NCI-H526 treated with DMSO at 0.1 percent for 48 hours (cell line): ENCODE results near the gene LRBA.
"Not testable (repeated sequence)": the region's sequence is repeated elsewhere in the genome, so short reads cannot be mapped to it uniquely, and the experiment has no call there.

Experiments
- DNase-seq: peaks from one replicate; lab custom pipeline; 2025; lab: John Stamatoyannopoulos, UW

Gene LRBA

DNA sequence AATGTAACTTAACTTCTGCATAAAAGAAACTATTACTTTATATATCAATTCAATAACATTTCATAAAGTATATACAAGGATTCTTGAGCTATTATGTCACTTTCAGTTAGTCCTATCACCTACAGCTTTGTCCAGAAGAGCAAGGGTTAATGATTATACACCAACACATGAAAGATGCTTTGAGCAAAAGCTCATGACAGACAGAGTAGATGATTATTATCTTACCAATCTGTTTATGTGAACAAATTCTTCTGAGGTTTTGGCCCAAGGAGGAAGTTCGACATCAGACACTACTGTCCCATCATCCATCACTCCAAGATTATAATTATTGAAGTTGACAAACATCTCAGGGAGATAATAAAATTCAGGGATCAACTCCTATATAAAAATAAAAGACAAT, 599.9 kb downstream of the LRBA start:
- DNase-seq, result no peak

- no peak for DNase-seq
Measured at GRCh38 chr4:150411520-150411919, 603.6 kb downstream of the LRBA start.

GRCh38 chr4:150402871-150403272, 612.2 kb downstream of the LRBA start:
- no peak for DNase-seq

DNA sequence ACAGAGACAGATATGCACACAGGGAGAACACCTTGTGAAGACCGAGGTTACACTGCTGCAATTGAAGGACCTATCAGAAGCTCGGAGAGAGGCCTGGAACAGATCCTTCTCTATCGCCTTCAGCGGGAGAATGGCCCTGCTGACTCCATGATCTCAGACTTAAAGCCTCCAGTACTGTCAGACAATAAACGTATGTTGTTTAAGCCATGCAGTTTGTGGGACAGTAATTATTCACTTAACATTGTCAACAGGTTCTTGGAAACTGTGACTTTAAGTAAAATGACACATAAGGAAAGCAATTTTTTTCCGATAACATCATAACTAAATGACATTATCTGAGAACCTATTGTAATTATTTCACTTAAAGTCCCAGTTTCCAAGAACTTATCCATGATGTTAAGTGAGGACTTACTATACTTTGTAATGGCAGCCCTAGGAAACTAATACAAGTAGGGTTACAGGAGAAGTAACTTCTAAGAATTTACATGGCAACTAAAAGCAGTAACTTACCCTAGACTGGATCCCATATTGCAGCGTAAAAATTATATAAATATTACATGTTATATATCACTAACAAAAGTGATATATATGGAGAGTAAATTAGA, 613.9 kb downstream of the LRBA start:
- DNase-seq, result no peak

DNA sequence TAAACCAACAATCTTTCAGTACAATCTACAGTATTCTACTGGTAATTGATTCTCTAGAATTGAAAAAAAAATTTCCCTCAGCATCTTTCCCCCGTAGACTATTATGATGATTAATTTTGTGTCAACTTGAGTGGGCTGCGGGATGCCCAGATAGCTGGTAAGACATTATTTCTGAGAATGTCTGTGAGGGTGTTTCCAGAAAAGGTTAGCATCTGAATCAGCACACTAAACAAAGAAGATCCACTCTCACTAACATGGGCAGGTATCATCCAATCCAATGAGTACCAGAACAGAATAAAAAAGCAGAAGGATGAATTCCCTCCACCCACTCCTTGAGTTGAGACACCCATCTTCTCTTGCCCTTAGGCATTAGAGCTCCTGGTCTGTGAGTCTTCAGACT, 619.2 kb downstream of the LRBA start:
- no peak for DNase-seq

- DNase-seq, result no peak
Measured at GRCh38 chr4:150394046-150394445, 621.0 kb downstream of the LRBA start.

- DNase-seq, result no peak
Measured at GRCh38 chr4:150391052-150391451, 624.0 kb downstream of the LRBA start.

DNA sequence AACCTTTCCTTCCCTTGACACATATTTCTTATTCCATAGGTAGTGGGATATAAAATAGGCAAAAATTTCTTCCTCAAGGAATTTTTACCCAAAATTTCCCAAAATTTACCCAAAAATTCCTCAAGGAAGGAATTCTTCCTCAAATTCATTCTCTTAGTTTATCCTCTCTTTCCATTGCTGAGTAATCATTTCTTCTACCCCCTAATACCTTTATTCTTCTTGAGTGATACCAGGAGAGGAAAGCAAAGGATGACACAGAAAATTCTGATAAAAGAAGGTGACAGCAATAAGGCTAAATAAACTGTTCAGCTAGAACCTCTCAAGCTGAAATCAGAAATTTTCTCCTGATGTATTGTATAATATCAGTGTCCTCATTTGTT, 624.6 kb downstream of the LRBA start:
- DNase-seq, result no peak

- DNase-seq, result no peak
Measured at GRCh38 chr4:150389896-150390530, 625.1 kb downstream of the LRBA start.

- DNase-seq, result no peak
Measured at GRCh38 chr4:150387981-150388380, 627.1 kb downstream of the LRBA start.

GRCh38 chr4:150386415-150386814, 628.7 kb downstream of the LRBA start:
- not testable (repeated sequence) for DNase-seq

GRCh38 chr4:150385606-150386005, 629.5 kb downstream of the LRBA start:
- DNase-seq, result no peak

GRCh38 chr4:150384249-150384648, 630.8 kb downstream of the LRBA start:
- DNase-seq, result no peak

DNA sequence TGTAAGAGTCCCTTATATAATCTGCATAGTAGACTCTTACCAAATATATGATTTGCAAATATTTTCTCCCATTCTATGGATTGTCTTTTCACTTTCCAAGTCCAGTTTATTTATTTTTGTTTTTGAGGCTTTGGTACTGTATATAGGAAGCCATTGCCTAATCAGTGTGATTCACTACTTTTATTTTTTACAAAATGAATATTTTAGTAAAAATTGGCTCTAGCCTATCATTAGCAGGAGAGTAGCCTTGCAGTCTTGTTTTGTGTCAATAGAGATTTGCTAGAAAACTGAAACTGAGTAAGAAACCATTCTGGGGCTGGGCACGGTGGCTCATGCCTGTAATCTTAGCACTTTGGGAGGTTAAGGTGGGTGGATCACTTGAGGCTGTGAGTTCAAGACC, 633.1 kb downstream of the LRBA start:
- DNase-seq, result no peak

DNA sequence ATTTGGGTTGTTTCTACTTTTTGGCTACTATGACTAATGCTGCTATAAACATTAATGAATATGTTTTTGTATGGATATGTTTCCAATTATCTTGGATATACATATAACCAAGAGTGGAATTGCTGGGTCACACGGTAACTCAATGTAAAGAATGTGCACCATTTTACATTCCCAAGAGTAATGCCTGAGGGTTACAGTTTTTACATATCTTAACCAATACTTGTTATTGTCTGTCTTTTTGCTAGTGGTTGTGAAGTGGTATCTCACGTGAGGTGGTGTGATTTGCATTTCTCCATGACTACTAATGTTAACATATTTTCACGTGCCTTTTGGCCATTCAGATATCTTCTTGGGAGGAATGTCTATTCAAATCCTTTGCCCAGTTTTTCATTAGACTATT, 633.5 kb downstream of the LRBA start:
- no peak for DNase-seq

- no peak for DNase-seq
Measured at GRCh38 chr4:150381036-150381435, 634.0 kb downstream of the LRBA start.

DNA sequence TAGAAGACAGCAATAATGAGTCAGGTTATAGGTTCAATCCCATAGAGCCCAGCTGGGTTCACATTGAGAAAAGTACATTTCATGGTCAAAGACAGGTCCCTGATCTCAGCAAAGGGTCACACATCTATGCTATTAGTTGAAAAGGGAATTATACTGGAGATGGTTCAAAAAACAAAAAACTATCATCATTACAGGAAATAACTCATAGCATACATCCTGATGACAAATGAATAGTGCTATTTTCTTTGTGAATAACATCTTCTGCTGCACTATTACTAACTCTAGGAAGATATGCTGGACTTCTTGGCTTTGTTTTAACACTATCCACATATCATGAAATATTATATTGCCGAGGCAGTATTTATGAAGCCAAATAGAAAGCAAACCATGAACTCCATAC, 635.6 kb downstream of the LRBA start:
- no peak for DNase-seq

DNA sequence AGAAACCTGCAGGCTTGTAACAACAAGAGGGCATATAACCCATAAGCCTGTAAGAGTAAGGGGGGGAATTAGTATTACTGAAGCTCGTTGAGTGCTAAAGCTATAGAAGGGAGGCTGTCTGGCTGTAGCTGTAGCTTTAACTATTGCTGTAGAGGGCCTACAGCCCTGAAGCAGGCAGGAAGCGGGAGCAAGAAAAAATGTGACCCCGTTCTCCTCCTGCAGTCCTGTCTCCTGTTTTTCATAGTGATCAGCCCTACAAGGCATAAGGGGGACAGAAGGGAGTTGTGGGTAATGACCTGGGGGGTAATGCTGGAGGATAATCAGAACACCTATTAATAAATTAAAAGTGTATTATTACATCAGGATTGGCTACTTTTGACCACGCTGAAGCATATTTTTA, 640.1 kb downstream of the LRBA start:
- DNase-seq, result no peak

DNA sequence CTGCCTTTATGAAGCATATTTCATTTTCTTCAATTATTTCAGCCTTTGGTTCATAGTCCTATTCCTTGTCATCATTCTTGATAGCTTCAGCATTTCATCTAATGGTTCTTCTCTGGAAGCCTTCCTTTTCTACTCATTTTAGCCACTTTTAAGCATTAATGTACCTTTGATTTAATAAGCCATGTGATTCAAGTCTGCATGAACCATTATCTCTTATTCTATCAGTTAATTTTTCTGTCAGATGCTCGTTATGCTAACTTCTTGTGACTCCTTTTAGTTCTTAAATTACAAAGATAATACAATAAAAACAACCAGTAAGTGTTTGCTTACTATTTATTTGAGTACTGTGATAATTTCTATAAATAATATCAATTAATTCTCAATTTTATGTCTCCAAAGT, 643.2 kb downstream of the LRBA start:
- no peak for DNase-seq

DNA sequence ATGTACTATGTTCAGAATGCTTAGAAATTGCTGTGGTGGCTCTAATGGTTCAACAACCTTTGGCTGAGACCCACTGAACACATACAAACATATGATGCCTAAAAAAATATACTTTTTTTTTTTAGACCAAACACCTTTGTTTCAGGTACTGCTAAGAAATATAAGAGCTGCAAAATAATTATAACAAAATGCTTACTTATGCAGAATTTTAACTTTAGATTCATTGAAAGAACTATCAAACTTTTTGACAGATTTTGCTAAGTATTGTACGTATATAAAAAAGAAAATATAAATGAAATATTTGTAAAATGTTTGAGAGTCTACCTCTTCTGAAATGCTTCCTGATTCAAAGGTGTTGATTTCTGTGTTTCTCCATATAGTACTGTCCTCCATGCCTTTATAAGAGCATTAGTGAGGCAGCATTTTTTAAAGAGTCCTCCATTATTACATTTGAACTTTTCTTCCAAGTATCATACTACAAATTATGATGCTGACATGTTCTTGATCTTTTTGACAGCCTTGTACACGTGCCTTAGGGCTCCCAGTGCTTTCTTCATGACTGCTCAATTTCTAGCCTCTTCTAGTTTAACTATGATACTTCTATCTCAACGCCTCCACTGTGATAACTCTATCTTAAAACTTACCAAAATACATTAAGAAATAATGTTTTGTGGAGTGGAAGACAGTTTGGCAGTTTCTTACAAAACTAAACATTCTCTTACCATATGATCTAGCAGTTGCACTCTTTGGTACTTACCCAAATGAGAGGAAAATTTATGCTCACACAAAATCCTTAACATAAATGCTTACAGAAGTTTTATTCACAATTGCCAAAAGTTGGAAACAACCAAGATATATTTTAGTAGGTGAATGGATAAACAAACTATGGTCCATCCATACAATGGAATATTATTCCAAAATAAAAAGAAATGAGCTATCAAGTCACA, 645.4 kb downstream of the LRBA start:
- DNase-seq, result no peak

GRCh38 chr4:150368667-150369066, 646.4 kb downstream of the LRBA start:
- no peak for DNase-seq

DNA sequence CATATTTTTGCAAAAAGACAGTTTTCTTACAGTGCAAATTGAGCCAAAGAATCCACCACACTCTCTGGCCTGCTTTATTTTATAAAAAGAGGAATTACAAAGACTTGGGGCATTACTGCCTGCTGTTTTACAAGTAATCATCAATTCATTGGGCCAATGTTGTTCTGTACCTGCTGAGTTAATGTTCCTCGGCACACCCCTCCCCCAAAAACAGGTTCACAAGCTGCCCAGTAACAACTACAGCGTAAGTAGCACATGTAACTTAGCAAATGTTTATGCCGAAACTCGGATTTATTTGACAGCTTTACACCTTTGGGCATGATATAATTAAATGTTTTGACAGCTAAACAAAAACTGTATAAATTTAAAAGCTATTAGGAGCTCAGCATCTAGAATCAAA, 647.8 kb downstream of the LRBA start:
- no peak for DNase-seq

DNA sequence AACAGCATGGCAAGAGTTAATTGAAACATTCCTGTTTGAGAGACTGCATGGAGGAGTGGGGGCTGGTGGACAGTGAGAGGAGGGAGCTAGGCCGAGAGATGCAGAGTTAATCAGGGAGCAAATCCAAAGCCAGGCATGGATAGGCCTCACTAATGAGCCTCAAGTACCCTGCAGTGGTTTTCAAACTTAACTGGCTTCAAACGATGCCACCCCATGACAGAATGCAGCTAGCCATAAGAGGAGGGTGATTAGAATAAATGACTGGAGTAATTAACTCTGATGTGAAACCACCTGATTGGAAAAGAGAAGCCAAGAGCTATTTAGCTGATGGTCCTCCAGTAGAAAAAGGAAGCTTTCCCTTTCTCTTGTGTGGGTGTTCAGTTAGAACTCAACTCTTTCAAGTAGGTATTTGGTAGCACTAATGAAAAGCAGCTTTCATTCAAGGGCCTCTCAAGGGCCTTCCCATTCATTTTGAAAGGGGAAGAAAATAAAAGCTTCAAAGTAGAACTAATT, 648.5 kb downstream of the LRBA start:
- DNase-seq, result no peak
